Measurements from ENCODE around the gene PLA2G5. TPM values are rescaled to one million over a fixed set of nuclear protein-coding genes. Genes with fewer than 3 reads are reported as not detected.

PLA2G5 gene
- total RNA-seq, 1 experiment from 2014 or later = not detected

DNA sequence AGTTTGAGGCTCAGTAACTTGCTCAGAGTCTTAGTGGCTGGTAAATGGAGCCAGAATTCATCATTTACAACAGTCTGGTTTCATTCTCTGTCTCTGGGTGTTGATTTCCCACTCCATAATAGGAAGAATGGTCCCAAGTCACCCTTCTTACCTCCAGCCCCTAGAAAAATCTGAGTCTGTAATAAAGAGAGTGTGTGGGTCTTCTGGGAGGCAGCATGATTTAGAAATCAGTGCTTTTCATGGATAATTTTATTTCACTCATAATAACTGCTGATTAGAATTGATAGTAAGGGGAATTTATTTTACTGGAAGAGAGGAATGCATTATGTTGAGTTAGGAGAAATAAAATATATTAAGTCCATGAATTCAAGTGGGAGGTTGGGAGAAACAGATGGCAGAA is 47.2 kb downstream of the PLA2G5 start:
- no peak overlapping the region for H3K27ac ChIP-seq
- H3K79me2 ChIP-seq (ENCODE audit: low read depth) = no peaks in the 10 kb centered on the region
- POLR2A ChIA-PET (ENCODE audit: unreplicated experiment) = no interaction called here
- no peaks in the 10 kb centered on the region for H3K9me3 ChIP-seq (ENCODE audit: insufficient read depth, low read depth)
- H3K27me3 ChIP-seq (ENCODE audit: insufficient read depth, low read depth) = no peaks in the 10 kb centered on the region
- no peak overlapping the region for H3K4me3 ChIP-seq
- TF ChIP-seq, protein P1, sequence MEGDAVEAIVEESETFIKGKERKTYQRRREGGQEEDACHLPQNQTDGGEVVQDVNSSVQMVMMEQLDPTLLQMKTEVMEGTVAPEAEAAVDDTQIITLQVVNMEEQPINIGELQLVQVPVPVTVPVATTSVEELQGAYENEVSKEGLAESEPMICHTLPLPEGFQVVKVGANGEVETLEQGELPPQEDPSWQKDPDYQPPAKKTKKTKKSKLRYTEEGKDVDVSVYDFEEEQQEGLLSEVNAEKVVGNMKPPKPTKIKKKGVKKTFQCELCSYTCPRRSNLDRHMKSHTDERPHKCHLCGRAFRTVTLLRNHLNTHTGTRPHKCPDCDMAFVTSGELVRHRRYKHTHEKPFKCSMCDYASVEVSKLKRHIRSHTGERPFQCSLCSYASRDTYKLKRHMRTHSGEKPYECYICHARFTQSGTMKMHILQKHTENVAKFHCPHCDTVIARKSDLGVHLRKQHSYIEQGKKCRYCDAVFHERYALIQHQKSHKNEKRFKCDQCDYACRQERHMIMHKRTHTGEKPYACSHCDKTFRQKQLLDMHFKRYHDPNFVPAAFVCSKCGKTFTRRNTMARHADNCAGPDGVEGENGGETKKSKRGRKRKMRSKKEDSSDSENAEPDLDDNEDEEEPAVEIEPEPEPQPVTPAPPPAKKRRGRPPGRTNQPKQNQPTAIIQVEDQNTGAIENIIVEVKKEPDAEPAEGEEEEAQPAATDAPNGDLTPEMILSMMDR (conservative IDR thresholded peaks at IDR 0.05) = no peak
- no peak for TF ChIP-seq EZH2 (IDR thresholded peaks at IDR 0.05; ENCODE audit: low read depth)
- H3F3A ChIP-seq (ENCODE audit: insufficient read depth, low read depth) = no peaks in the 10 kb centered on the region
- no peak overlapping the region for H2AFZ ChIP-seq
- CTCF ChIA-PET = no interaction called here
- no peak for DNase-seq
- no TSS peak for BruUV-seq (replicated peaks)
- no peaks in the 10 kb centered on the region for H4K20me1 ChIP-seq (ENCODE audit: insufficient read depth)
- H3K36me3 ChIP-seq (ENCODE audit: low read depth) = no peaks in the 10 kb centered on the region
- H3K4me1 ChIP-seq (replicated peaks; ENCODE audit: insufficient read depth) = no peaks in the 10 kb centered on the region
- no peak overlapping the region for H3K4me2 ChIP-seq
- intact Hi-C loops (cut with micrococcal nuclease; ENCODE audit: unreplicated experiment) = no loop called here
- H3K9me2 ChIP-seq (ENCODE audit: insufficient read depth) = no peaks in the 10 kb centered on the region

DNA sequence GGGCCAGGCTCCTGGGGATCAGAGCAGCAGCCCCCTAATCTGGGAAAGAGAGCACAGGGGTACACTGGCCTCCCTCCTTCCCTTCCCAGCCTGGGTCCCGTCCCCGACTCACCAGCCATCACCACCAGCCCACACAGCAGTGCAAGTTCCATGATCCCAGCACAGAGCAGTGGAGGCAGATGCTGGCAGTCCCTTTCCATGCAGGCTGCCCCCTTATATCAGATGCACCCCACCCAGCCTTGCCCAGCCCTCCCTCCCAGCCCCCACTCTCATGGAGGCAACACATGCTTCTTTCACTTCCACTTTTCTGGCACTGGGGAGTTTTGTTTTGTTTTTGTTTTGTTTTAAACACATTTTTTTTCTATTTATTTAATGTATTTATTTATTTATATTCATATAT is 49.4 kb downstream of the PLA2G5 start, which contains the start of gene PLA2G2D:
Gene PLA2G2D (minus strand): TSS at position 190 of the 400 bp plus-strand sequence. CDS start 38 bp downstream, at position 152.
- no peaks in the 10 kb centered on the region for H3K9me3 ChIP-seq (ENCODE audit: insufficient read depth, low read depth)
- no peaks in the 10 kb centered on the region for H3K79me2 ChIP-seq (ENCODE audit: low read depth)
- CTCF ChIA-PET = no interaction called here
- peaks cover 5% of the 10 kb centered on the region for H3K4me1 ChIP-seq (replicated peaks; ENCODE audit: insufficient read depth)
- H3K36me3 ChIP-seq (ENCODE audit: low read depth) = no peaks in the 10 kb centered on the region
- no peaks in the 10 kb centered on the region for H4K20me1 ChIP-seq (ENCODE audit: insufficient read depth)
- H3K4me2 ChIP-seq = no peak within 1 kb of the TSS
- no peak within 1 kb of the TSS for H3K27ac ChIP-seq
- intact Hi-C loops (cut with micrococcal nuclease; ENCODE audit: unreplicated experiment) = no loop called here
- H3K4me3 ChIP-seq = no peak within 1 kb of the TSS
- no peaks in the 10 kb centered on the region for H3F3A ChIP-seq (ENCODE audit: insufficient read depth, low read depth)
- no peaks in the 10 kb centered on the region for H3K27me3 ChIP-seq (ENCODE audit: insufficient read depth, low read depth)
- no TSS peak for BruUV-seq (replicated peaks)
- POLR2A ChIA-PET (ENCODE audit: unreplicated experiment) = no interaction called here
- no peaks in the 10 kb centered on the region for H3K9me2 ChIP-seq (ENCODE audit: insufficient read depth)
- H2AFZ ChIP-seq = no peak within 1 kb of the TSS
- no peak for DNase-seq
- no peak for TF ChIP-seq EZH2 (IDR thresholded peaks at IDR 0.05; ENCODE audit: low read depth)
- TF ChIP-seq, protein P1 (conservative IDR thresholded peaks at IDR 0.05) = no peak

DNA sequence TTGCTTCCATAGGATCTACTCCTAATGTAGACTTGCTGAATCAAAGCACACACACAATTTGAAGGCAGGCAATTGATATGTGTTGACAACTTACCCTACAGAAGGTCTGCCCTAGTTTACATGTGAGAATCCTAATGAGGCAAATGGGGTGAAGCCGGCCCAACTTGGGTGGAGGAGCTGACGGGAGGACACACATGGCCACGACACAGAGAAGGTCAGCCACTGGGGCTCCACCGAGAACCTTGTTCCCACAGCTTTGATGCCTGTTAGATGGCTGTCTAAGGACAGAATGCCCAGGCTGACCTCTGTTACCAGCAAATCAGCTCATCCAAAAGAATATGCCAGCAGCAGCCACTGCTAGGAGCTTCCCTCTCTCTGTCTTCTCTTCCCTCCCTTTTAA is 50.8 kb downstream of the PLA2G5 start:
- CTCF ChIA-PET = no interaction called here
- H3K27me3 ChIP-seq (ENCODE audit: insufficient read depth, low read depth) = no peaks in the 10 kb centered on the region

More for the DNA sequence above, 50.8 kb downstream of the PLA2G5 start:
- H3K4me3 ChIP-seq = no peak overlapping the region
- peaks cover 13% of the 10 kb centered on the region for H3K4me1 ChIP-seq (replicated peaks; ENCODE audit: insufficient read depth)
- no peaks in the 10 kb centered on the region for H3K79me2 ChIP-seq (ENCODE audit: low read depth)
- TF ChIP-seq EZH2 (IDR thresholded peaks at IDR 0.05; ENCODE audit: low read depth) = no peak
- TF ChIP-seq, protein P1 (conservative IDR thresholded peaks at IDR 0.05) = no peak
- POLR2A ChIA-PET (ENCODE audit: unreplicated experiment) = no interaction called here
- H3K9me2 ChIP-seq (ENCODE audit: insufficient read depth) = no peaks in the 10 kb centered on the region
- no peak overlapping the region for H3K27ac ChIP-seq
- no peak overlapping the region for H2AFZ ChIP-seq
- no peaks in the 10 kb centered on the region for H3F3A ChIP-seq (ENCODE audit: insufficient read depth, low read depth)
- intact Hi-C loops (cut with micrococcal nuclease; ENCODE audit: unreplicated experiment) = no loop called here
- DNase-seq = no peak
- no peak overlapping the region for H3K4me2 ChIP-seq
- H3K36me3 ChIP-seq (ENCODE audit: low read depth) = no peaks in the 10 kb centered on the region
- no peaks in the 10 kb centered on the region for H4K20me1 ChIP-seq (ENCODE audit: insufficient read depth)
- no TSS peak for BruUV-seq (replicated peaks)
- H3K9me3 ChIP-seq (ENCODE audit: insufficient read depth, low read depth) = no peaks in the 10 kb centered on the region

Data from PC-9 (cell line).